GM18526 (cell line): ENCODE results near the gene AJM1.
"Not testable (repeated sequence)": the region's sequence is repeated elsewhere in the genome, so short reads cannot be mapped to it uniquely, and the experiment has no call there.

ENCODE experiments used
- POLR2A ChIP-seq: IDR thresholded peaks from 3 replicates; pipeline ENCODE4 v1.6.1; 2011; ENCODE audit not compliant: insufficient read length; ENCODE audit errors: extremely low read depth

Gene AJM1

DNA sequence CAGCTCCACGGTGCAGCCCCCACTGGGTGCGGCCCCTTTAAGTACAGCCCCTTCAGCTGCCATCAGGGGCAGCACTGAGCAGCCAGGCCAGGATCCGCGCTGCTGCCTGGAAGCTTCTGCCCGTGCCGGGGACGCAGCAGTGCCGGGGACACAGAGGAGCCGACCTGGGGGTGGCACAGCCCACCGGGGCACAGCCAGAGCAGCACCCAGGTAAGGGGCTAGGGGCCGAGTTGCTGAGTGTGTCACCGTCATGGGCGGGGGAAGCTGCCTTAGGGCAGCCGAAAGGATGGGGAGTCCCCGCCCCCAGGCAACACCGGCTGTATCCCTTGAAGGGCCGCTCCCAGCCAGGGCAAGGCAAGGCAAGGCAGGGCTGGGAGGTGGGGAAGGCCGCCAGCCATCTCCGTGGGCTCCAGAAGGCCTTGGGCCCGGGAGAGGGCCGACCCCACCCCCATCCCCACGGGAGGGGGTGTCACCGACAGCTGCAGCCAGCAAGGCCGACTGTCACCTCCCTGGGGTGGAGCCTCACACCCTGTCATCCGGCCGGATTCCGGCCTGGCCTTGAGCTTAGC is at the start of gene AJM1:
AJM1 (plus strand) TSS at position 99 of the 569 bp plus-strand sequence. CDS start 1,937 bp downstream, outside the sequence.
- not testable (repeated sequence) for TF ChIP-seq POLR2A

DNA sequence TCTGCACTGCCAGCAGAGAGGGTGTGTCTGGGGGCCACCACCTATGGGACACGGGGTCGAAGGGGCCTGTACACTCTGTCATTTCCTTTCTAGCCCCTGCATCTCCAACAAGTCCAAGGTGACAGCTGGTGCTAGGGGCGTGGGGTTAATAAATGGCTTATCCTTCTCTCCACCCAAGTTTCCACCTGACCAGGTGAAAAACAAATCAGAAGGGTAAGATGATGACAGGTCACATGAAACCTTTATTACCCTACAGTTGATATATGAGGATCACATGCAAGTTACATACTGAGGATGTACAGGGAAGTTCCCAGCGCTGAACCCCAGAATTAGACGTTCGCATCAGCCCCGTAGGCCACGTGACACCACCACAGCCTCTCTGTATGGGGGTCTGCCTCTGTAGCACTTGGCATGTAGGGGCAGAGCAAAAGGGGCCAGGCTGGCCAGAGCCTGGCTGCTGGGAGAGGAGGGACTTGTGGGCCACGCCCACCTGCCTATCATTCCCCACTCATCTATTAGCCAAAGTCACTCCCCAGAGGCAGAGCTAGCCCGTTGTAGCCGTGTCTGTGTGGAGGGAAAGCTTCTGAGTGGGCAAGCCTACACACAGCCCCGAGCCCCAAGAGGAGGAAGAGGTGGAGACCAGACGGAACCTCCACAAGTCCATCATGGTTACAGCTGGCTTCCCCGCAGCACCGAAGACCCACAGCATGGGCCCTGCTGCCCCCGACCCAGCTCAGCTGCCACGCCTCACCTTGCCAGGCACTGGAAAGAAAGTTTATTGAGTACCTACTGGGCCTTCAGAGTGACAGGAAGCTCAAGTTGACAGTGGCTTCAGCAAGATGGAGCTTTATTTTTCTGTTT is 49.0 kb upstream of the AJM1 start:
- TF ChIP-seq POLR2A: no peak

DNA sequence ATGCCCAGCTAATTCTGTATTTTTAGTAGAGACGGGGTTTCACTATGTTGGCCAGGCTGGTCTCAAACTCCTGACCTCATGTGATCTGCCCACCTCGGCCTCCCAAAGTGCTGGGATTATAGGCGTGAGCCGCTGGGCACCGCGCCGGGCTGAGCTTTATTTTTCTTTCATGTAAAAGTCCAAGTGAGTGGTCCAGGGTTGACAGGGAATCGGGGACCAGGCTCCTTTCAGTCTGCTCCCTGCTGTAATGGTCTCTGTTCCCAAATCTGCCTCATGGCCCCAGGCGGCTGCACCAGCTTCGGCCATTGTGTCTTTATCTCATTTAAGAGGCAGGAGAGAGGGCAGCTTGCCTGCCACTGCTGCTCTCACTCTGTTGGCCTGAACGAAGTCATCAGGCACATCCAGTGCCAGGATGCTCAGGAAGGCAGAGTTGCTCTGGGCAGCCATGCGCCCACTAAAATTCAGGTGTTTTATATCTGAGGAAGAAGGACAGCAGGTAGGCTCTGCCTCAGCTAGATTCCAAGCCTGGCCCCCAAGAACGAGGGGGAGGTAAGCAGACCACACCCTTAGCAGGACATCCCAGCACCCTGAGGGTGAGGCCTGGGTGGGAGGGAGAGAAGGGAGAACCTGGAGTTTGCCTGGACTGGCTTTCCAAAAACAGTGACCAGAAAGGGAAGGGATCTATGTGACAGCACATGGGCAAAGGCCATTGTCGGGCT is 47.8 kb upstream of the AJM1 start:
- no peak for TF ChIP-seq POLR2A

DNA sequence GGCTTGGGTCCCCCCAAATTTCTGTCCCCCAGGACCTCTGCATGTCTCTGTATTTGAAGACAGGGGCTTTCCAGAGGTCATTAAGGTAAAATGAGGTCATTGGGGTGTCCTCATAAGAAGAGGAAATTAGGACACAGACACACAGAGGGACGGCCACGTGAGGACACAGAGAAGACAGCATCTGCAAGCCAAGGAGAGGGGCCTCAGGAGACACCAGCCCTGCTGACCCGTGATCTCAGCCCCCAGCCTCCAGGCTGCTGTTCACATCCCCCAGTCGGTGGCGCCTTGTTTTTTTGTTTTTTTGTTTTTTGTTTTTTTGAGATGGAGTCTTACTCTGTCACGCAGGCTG is 47.3 kb upstream of the AJM1 start:
- TF ChIP-seq POLR2A: no peak

DNA sequence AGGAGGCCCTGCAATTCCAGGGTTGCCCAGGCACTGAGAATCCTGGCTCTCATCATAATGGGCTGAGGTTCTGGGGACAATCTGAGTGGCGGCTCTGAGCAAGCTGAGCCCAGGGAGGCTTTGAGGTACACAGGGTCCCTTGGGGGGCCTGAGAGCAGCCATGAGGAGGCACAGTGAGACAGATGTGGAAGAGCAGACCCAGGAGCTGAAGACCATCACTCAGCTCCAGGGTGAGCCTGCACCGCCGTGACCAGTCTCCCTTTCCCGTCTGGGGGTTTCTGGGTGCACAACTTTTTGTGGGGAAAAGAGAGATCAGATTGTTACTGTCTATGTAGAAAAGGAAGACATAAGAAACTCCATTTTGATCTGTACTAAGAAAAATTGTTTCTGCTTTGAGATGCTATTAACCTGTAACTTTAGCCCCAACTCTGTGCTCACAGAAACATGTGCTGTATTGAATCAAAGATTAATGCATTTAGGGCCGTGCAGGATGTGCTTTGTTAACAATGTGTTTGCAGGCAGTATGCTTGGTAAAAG is 46.0 kb upstream of the AJM1 start, which contains the start of gene CCDC183:
CCDC183 (plus strand) TSS at position 101 of the 537 bp plus-strand sequence; CDS start at position 161, 60 bp downstream.
- no peak for TF ChIP-seq POLR2A

DNA sequence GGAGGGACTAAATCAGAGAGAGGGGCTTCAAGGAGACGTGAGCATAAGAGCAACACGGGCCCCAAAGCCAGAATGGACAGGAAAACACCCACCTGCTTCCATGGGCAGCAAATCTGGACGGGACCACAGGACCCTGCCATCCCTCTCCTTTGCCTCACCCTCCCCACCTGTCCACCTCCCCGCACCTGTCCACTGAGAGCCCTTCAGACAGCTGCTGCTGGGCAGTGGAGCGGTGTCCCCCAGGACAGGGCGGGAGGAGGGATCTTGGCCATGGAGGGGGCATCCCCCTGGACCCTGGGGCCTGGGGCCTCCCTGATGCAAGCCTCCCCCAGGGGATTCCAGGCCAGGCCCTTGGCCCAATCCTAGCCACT is 43.6 kb upstream of the AJM1 start:
- no peak for TF ChIP-seq POLR2A

DNA sequence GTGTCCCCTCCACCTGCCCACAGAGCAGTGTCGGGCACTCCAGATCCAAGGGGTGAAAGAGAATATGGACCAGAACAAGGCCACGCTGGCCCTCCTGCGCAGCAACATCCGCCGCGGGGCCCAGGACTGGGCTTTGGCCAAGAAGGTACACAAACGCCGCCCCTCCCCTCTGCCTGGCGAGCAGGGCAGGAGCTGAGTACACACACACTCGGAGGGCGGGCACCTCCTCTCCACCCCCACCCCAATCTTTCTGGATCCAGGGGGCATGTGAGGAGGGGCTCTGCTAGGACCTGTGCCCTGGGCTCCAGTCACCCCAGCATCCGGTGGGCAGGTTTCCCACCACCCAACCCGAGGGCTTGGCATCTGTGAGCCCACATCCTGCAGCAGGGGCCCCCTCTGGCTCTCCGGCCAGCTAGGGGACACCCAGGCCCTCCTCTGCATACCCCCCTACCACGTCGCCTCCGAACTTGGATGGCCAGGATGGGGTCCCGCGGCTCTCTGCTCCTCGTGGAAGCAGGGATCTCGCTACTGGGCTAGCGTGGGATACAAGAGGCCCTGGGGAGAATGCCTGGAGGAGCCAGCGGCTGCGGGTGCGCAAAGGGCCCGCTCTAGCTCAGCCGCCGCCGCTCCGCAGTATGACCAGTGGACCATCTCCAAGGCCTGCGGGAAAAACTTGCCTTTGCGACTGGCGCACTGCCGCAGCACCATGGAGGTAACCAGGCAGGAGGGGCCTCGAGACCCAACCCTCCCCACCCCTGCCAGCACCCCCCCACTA is 43.0 kb upstream of the AJM1 start:
- no peak for TF ChIP-seq POLR2A

DNA sequence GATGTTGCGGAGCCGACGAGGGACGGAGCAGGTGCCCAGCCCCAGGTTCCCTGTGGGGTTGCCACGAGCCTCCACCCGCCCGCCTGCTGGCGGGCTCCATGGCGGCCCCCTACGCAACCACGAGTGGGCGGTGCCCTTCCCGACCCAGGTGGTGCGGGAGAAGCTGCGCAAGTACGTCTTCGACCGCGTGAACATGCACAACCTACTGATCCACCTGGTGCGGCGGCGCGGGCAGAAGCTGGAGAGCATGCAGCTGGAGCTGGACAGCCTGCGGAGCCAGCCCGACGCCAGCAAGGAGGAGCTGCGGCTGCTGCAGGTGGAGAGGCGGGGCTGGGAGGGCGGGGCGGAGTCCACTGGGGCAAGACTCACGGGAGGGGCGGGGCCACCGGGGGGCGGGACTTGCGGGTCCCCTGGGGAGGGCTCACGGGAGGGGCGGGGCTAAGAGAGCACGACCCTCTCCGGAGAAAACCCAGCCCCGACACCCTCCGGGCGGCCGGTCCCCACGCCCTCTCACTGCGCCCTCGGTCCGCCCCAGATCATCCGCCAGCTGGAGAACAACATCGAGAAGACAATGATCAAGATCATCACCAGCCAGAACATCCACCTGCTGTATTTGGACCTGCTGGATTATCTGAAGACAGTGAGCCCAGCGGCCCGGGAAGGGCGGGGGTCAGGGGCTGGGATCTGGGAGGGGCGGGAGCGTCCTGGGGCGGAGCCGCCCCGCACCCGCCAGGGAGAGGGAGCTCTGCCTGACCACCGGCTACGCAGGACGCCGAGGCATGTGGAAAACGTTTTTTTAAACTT is 42.2 kb upstream of the AJM1 start:
- TF ChIP-seq POLR2A: no peak

DNA sequence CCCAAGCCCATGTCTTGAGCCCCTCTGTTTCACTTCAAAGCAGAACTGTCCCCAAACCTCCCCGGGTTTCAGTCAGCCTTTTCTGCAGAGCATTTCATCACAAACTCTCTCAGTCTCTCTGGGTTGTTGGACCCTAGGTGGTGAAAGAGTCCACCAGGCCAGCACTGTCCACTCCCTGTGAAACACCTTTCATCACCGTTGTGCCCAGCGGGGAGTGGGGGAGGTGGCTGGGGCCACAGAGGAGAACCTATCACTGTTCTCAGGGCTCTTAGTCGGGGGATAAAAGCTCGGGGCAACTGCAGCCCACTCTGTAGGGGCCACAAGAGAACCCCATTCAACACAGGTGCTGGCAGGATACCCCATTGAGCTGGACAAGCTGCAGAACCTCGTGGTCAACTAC is 40.0 kb upstream of the AJM1 start:
- no peak for TF ChIP-seq POLR2A

DNA sequence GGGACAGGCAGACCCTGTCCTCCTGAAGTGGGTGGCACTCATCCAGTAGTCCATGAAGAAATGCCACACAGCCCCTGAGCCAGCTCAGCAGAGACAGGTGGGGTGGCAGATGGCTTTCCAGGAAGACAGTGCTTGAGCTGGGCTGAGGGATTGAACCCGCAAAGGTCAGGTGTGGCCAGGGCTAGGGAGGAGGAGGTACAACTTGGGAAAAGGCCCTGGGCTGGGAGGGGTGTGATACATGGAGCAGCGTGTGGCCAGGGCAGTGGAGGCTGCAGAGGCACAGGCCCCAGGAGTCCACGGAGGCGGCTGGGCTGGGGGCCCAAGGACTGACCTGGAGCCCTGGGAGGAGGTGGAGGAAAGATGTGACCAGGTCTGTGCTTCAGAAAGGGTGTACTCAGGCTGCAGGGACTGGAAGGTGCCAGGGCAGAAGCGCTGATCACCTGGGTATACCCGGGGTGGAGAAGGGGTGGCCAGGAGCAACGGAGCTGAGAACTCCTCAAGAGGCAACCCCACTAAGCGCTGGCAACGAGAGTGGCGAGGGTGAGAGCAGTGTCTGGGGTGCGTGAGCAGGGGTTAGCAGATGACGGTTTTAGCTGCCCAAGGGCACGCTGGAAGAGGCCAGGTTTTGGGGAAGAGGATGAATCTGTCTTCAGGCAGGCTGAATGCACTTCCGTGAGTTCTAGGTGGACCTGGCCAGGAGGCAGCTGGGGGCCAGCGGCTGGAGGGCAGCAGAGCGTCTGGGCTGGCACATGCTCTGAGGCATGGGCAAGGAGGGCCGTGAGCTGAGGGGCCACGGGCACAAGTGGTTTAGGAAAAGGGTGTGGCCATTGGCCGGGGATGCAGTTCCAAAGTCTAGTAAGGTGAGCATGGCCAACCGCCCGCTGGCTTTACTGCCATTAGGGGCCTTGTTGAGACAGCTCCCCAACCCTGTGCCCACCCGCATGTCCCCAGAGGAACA is 38.4 kb upstream of the AJM1 start:
- no peak for TF ChIP-seq POLR2A

DNA sequence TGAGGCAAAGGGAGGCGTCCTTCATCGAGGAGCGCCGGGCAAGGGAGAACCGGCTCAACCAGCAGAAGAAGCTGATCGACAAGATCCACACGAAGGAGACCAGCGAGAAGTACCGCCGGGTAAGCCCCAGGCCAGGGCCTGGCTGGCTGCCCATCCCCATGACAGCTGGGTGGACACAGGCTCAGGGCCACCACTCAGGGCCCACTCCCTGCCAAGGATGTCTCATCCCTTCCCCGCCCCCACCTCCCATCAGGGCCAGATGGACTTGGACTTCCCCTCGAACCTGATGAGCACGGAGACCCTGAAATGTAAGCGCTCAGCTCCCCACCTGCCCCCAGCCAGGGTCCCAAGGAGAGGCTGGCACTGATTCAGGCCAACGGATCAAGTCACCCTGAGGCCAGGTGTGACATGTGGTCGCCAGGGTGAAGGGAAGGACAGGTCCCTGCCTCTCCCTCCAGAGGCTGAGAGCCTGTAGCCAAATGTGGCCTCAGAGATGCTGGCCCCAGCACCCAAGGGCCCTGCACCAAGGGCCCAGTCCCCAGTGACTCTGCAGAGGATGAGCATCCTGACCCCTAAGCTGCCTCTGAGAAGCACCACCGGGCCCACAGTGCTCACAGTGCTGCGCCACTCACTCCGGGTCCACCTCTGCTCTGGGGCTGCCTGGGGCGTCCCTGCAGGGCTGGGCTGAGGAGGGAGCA is 37.6 kb upstream of the AJM1 start:
- TF ChIP-seq POLR2A: no peak

DNA sequence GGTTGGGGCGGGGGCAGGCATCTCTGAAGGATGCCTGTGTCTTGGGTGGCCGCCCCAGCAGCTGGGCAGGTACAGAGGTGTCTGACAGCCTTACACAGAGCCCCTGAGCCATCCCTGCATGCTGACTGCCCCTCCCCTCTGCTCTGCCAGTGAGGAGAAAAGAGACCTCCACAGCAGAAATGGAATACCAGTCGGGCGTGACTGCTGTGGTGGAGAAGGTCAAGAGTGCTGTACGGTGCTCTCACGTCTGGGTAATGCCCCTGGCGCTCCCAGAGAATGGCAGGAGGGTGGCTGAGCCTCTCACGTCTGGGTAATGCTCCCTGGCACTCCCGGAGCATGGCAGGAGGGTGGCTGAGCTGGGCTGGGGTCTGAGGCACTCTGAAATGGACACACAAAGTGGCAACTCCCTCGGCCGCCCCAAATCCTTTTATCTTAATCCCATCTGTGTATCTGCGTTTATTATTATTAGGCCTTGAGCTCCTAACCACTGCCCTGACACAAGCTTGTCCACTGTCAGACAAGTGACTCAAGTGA is 37.0 kb upstream of the AJM1 start:
- TF ChIP-seq POLR2A: no peak
